Spleen (tissue), 7 donors: ENCODE results near the gene OR13A1.

ENCODE experiments used
- CTCF ChIP-seq, 11 experiments: fragments of 200-600 bp in 7 of 11; fragments of 450-650 bp in 4 of 11; sonication (generic) in 4 of 11; IDR thresholded peaks in 8 of 11; conservative IDR thresholded peaks in 3 of 11; 1 replicate in 7 of 11; 2 replicates in 4 of 11; pipeline versions ENCODE4 v1.4.0 to v1.8.0; 2016 to 2021; ENCODE audit warnings: antibody characterized with exemption in 11 of 11, inconsistent platforms in 4 of 11, mild to moderate bottlenecking in 1 of 11
- POLR2A ChIP-seq, 3 donors: fragments of 450-650 bp; IDR thresholded peaks; one replicate each; pipeline ENCODE4 v1.5.1; 2017; ENCODE audit warnings: antibody characterized with exemption in 3 of 3, mild to moderate bottlenecking in 1 of 3
- POLR2AphosphoS5 ChIP-seq, 3 donors: sonication (generic); formaldehyde crosslinking; IDR thresholded peaks; one replicate each; pipeline ENCODE4 v1.5.1; 2017; ENCODE audit warnings: antibody characterized with exemption in 3 of 3
- donor health status: DM: no; HTN: no; CAD: no; lungs with moderate emphysema.
- donor health status: DM: no; HTN: no; CAD: no.
- donor health status: DM: no; HTN: no; CAD: no.

GRCh38 chr10:45255706-45256105, 59.7 kb downstream of the OR13A1 start:
- TF ChIP-seq CTCF (IDR thresholded peaks at IDR 0.05 in 8 of 11, conservative IDR thresholded peaks at IDR 0.05 in 3 of 11) (no peak), POLR2A (IDR thresholded peaks at IDR 0.05) (no peak), POLR2AphosphoS5 (IDR thresholded peaks at IDR 0.05) (no peak)
